Gastroesophageal sphincter (tissue), 4 donors: ENCODE data around the gene PHEX. TPM values are rescaled to one million over a fixed set of nuclear protein-coding genes. Genes with fewer than 3 reads are reported as not detected.

Experiments used
- ATAC-seq: fragments of 150-250 bp; one replicate; pipeline ENCODE4 v1.9.1; 2016; ENCODE audit warnings: mild to moderate bottlenecking, moderate library complexity
- H3K27ac ChIP-seq, 4 donors: fragments of 200-600 bp; sonication (generic) in 3 of 4; 1 replicate in 3 of 4; 2 replicates in 1 of 4; pipeline ENCODE4 v1.5.1; 2016 to 2019
- H3K27me3 ChIP-seq: fragments of 200-600 bp; sonication (generic); one replicate; pipeline ENCODE4 v1.5.1; 2019
- H3K36me3 ChIP-seq, 2 donors: fragments of 200-600 bp; sonication (generic); one replicate each; pipeline ENCODE4 v1.5.1; 2019; ENCODE audit warnings: control low read depth in 1 of 2
- H3K4me1 ChIP-seq, 3 donors: fragments of 200-600 bp; sonication (generic); 1 replicate in 2 of 3; 2 replicates in 1 of 3; pipeline ENCODE4 v1.5.1; 2016 to 2019; ENCODE audit warnings: control low read depth in 2 of 3
- H3K4me3 ChIP-seq, 2 donors: fragments of 200-600 bp; sonication (generic); one replicate each; pipeline ENCODE4 v1.5.1; 2019; ENCODE audit warnings: mild to moderate bottlenecking in 1 of 2, moderate library complexity in 1 of 2
- H3K9me3 ChIP-seq, 3 donors: fragments of 200-600 bp; sonication (generic); one replicate each; pipeline ENCODE4 v1.5.1; 2017 to 2019; ENCODE audit warnings: control low read depth in 2 of 3
- EP300 ChIP-seq: sonication (generic); formaldehyde crosslinking; IDR thresholded peaks from one replicate; pipeline ENCODE4 v1.6.1; 2017; ENCODE audit warnings: antibody characterized with exemption, mild to moderate bottlenecking
- POLR2A ChIP-seq, 2 donors: fragments of 450-650 bp; IDR thresholded peaks; one replicate each; pipeline ENCODE4 v1.6.1; 2017; ENCODE audit warnings: antibody characterized with exemption in 2 of 2, mild to moderate bottlenecking in 2 of 2, moderate library complexity in 1 of 2
- POLR2AphosphoS5 ChIP-seq: sonication (generic); formaldehyde crosslinking; IDR thresholded peaks from one replicate; pipeline ENCODE4 v1.6.1; 2017; ENCODE audit warnings: antibody characterized with exemption
- WGBS, 2 donors: methylation state at CpG; one replicate each; pipeline ENCODE4 v1.1.5; 2018; ENCODE audit warnings: low coverage in 1 of 2; 5-methylcytosine and 5-hydroxymethylcytosine counted together
- total RNA-seq, 4 donors: library from RNA; depleted of rRNA; stranded (reverse); fragments of >200 nt; gene quantifications; one replicate each; pipeline ENCODE4 v1.1.0, GENCODE V29; 2016
- TF ChIP-seq, protein P1 (sequence below), 4 experiments: fragments of 200-600 bp in 2 of 4; fragments of 450-650 bp in 2 of 4; sonication (generic) in 1 of 4; IDR thresholded peaks; one replicate each; pipeline ENCODE4 v1.5.1; 2017 to 2019; ENCODE audit warnings: antibody characterized with exemption in 4 of 4, mild to moderate bottlenecking in 2 of 4, moderate library complexity in 2 of 4

PHEX gene
- total RNA-seq, 4 donors from 2014 or later: 0.40 to 1.1 (median 0.67) TPM

DNA sequence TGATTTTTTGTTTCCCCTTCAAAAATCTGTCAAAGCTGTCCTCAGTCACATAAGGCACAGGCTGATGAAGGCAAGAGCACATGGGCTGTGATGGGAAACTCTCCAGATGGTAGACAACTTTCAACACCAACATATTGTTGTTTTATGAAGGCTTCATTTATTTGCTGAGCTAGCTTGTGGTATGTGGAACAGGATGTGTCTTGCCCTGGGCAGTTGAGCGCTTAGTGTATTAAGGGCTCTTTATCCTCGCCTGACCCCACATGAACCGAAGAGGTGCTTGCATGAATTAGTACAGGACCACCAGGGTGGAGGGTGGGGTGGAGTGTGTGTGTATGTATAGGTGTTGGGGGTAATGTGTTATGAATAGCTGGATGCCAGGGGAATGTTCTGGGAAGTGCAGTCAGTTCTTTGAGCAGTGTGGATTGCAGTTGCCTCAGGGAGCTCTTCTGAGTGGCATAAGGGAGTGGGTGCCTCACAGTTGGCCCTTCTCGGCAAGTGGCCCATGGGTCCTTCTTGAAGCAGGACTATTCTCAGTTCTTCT lies 103.1 kb downstream of the PHEX start:
- H3K4me3 ChIP-seq: no peak overlapping the region
- H3K4me1 ChIP-seq: peaks cover 0 to 28% (median 6%) of the 10 kb centered on the region in 3 donors
- no peak for TF ChIP-seq EP300
- TF ChIP-seq POLR2AphosphoS5: no peak
- no peak for TF ChIP-seq POLR2A (IDR thresholded peaks at IDR 0.05)
- TF ChIP-seq, protein P1, sequence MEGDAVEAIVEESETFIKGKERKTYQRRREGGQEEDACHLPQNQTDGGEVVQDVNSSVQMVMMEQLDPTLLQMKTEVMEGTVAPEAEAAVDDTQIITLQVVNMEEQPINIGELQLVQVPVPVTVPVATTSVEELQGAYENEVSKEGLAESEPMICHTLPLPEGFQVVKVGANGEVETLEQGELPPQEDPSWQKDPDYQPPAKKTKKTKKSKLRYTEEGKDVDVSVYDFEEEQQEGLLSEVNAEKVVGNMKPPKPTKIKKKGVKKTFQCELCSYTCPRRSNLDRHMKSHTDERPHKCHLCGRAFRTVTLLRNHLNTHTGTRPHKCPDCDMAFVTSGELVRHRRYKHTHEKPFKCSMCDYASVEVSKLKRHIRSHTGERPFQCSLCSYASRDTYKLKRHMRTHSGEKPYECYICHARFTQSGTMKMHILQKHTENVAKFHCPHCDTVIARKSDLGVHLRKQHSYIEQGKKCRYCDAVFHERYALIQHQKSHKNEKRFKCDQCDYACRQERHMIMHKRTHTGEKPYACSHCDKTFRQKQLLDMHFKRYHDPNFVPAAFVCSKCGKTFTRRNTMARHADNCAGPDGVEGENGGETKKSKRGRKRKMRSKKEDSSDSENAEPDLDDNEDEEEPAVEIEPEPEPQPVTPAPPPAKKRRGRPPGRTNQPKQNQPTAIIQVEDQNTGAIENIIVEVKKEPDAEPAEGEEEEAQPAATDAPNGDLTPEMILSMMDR (IDR thresholded peaks at IDR 0.05): no peak
- H3K9me3 ChIP-seq: no peaks in the 10 kb centered on the region
- WGBS, 2 donors: 45 to 67% methylated on average over 1 to 4 of the region's 4 CpGs
- no peaks in the 10 kb centered on the region for H3K27me3 ChIP-seq
- H3K27ac ChIP-seq: peak overlapping the region; percentile 18 to 70 (median 58)
- peak; percentile 29 for ATAC-seq
- H3K36me3 ChIP-seq: no peaks in the 10 kb centered on the region

DNA sequence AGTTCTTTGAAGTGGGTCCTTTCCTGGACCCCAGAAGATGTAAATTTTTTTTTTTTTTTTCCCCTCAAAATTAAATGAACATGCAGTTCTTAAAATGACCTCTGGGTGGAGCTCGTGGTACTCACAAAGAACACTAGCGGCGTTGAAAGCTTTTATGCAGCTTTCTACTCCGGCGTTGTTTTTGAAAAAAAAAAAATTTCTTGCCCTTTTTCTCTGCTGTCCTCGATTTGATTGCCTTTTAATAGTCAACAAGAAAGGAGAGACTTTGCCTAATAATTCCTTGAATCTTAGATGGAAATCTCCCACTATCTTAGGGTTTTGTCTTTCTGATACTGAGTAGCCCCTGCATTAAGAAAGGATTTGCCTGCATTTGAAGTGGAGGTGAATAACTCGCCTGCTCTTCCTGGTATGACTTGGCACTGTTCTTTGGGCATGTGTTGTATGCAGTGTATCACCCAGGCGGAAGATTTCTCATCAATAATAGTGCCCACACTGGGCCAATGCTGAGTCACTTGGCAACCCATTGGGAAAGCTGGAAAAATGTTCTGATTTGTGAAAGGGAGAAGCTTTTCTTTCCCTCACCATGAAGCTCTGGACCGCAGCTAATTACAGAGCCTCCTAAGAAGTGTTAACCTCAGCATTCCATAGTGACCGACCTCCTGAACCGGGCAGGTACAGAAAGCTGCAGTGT lies 104.0 kb downstream of the PHEX start:
- Histone ChIP-seq H3K4me1 (peaks cover 0 to 28% (median 6%) of the 10 kb centered on the region in 3 donors), H3K27me3 (no peaks in the 10 kb centered on the region), H3K27ac (peak overlapping the region; percentile 34 to 70 (median 66)), H3K36me3 (no peaks in the 10 kb centered on the region), H3K9me3 (no peaks in the 10 kb centered on the region), H3K4me3 (no peak overlapping the region)
- peak; percentile 39 for ATAC-seq
- TF ChIP-seq, protein P1 (IDR thresholded peaks at IDR 0.05): peak; percentile 44 to 83 (median 59)
- TF ChIP-seq EP300 (no peak), POLR2AphosphoS5 (peak; percentile 43), POLR2A (IDR thresholded peaks at IDR 0.05) (no peak)
- WGBS, 2 donors: 4 to 10% methylated on average over 8 to 9 of the region's 11 CpGs

DNA sequence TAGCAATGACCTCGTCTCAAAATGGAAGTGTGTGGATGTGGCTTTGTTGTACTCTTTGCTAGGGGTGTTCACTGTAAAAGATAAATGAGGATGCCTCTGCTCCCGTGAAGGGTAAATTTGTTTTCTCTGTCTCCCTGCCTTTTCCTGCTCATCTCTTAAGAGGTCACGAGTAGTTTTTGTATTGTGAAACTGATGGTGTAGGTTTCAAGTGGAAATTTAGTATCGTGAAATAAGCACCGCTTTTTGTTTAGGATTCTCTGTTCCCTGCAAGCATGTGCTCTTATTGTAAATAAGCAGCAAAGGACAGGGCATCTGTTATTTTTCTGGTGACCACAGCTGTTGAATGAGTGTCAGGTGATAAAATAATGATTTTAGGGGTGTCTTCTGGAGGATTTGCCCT lies 104.6 kb downstream of the PHEX start:
- ATAC-seq: no peak
- 29 to 41% methylated on average over 4 to 5 of the region's 5 CpGs for WGBS, 2 donors
- no peak overlapping the region for H3K4me3 ChIP-seq
- no peak for TF ChIP-seq POLR2AphosphoS5
- TF ChIP-seq, protein P1 (IDR thresholded peaks at IDR 0.05): no peak
- no peaks in the 10 kb centered on the region for H3K27me3 ChIP-seq
- peak overlapping the region; percentile 34 to 70 (median 64) for H3K27ac ChIP-seq
- H3K9me3 ChIP-seq: no peaks in the 10 kb centered on the region
- peaks cover 0 to 28% (median 6%) of the 10 kb centered on the region in 3 donors for H3K4me1 ChIP-seq
- H3K36me3 ChIP-seq: no peaks in the 10 kb centered on the region

DNA sequence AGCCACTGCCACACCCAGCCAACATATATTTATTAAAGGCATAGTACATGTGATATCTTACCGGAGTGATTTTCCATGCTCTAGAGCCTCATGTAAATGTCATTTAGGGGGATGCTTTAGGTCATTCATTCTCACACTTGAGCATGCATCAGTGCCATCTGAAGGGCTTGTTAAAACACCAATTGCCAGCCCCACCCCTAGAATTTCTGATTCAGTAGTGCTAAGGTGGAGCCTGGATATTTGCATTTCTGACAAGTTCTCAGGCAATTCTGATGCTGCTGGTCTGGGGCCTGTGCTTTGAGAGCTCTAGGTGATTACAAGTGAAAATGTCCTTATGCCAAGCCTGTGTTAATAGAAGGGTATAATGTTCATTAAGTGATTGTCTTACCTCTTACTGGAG lies 107.7 kb downstream of the PHEX start:
- Histone ChIP-seq H3K27me3 (no peaks in the 10 kb centered on the region), H3K36me3 (no peaks in the 10 kb centered on the region), H3K4me1 (peaks cover 0 to 23% (median 6%) of the 10 kb centered on the region in 3 donors), H3K9me3 (no peaks in the 10 kb centered on the region), H3K27ac (no peak overlapping the region), H3K4me3 (no peak overlapping the region)
- TF ChIP-seq POLR2AphosphoS5: no peak
- TF ChIP-seq, protein P1 (IDR thresholded peaks at IDR 0.05): no peak
- WGBS, 2 donors: no CpG with 5 or more reads among the region's 1 CpG
- no peak for ATAC-seq
